Esophagus (tissue), 2 donors: Measurements from ENCODE around the gene KLHL4. TPM values are rescaled to one million over a fixed set of nuclear protein-coding genes. Genes with fewer than 3 reads are reported as not detected.
"Not testable (repeated sequence)": the region's sequence is repeated elsewhere in the genome, so short reads cannot be mapped to it uniquely, and the experiment has no call there.

Source experiments
- H3K27ac ChIP-seq, 2 donors: one replicate each; pipeline ENCODE4 v1.5.1; 2013; ENCODE audit warnings: low read depth in 2 of 2, mild to moderate bottlenecking in 2 of 2, inconsistent platforms in 1 of 2, low read length in 1 of 2, moderate library complexity in 1 of 2
- H3K27me3 ChIP-seq, 2 donors: one replicate each; pipeline ENCODE4 v1.6.1; 2013; ENCODE audit warnings: low read length in 2 of 2, control low read depth in 1 of 2, mild to moderate bottlenecking in 1 of 2; ENCODE audit not compliant: insufficient read depth in 2 of 2, control insufficient read depth in 1 of 2
- H3K36me3 ChIP-seq, 2 donors: one replicate each; pipeline ENCODE4 v1.6.1; 2013; ENCODE audit warnings: low read length in 1 of 2; ENCODE audit not compliant: control insufficient read depth in 2 of 2, insufficient read depth in 2 of 2
- H3K4me1 ChIP-seq, 2 donors: one replicate each; pipeline ENCODE4 v1.6.1; 2013; ENCODE audit warnings: low read length in 1 of 2; ENCODE audit not compliant: control insufficient read depth in 2 of 2, insufficient read depth in 2 of 2
- H3K4me3 ChIP-seq, 2 donors: one replicate each; pipeline ENCODE4 v1.5.1; 2013; ENCODE audit warnings: low read length in 2 of 2, mild to moderate bottlenecking in 2 of 2, low read depth in 1 of 2, moderate library complexity in 1 of 2
- H3K9me3 ChIP-seq, 2 donors: one replicate each; pipeline ENCODE4 v1.6.1; 2013; ENCODE audit warnings: mild to moderate bottlenecking in 2 of 2, low read depth in 1 of 2, low read length in 1 of 2, moderate library complexity in 1 of 2; ENCODE audit not compliant: control insufficient read depth in 2 of 2, insufficient read depth in 1 of 2
- WGBS, 2 donors: extraction: QIAGEN DNeasy Blood & Tissue Kit; methylation state at CpG; one replicate each; pipeline ENCODE4 v1.1.7; 2013; 5-methylcytosine and 5-hydroxymethylcytosine counted together
- polyA plus RNA-seq, 2 donors: library from polyadenylated mRNA; stranded (reverse); fragments of 200-250 nt; gene quantifications; one replicate each; pipeline ENCODE4 v1.2.3, GENCODE V29; 2013
- donor health status: healthy with polysubstance abuse.
- donor health status: Bipolar disorder and iron deficiency.

The KLHL4 gene
- polyA plus RNA-seq, 2 donors: 0.05 to 0.06 TPM

DNA sequence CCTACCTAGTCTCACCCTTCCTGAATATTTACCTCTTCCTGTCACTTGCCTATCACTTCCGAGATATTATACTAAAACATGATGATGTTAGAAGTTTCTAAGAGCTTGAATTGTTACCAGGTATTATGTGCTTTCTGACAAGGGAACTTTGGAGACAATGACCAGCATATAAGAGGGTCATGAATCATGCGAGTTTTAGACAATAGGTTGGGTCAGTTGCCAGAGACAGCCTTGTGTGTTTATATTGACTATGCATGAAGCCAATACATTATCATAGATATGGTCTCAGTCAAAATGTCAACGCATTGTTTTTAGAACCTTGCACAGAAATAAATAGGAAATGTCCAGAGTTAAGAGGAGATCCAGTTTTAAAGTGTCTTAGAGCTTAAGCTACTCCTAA is 116.8 kb downstream of the KLHL4 start:
- no peak overlapping the region for H3K27ac ChIP-seq
- H3K4me1 ChIP-seq: no peaks in the 10 kb centered on the region
- WGBS, 2 donors: 62 to 65% methylated on average over 3 of the region's 3 CpGs
- H3K4me3 ChIP-seq: no peak overlapping the region
- H3K27me3 ChIP-seq: no peaks in the 10 kb centered on the region
- H3K9me3 ChIP-seq: no peaks in the 10 kb centered on the region
- H3K36me3 ChIP-seq: no peaks in the 10 kb centered on the region

- Histone ChIP-seq H3K27ac (no peak overlapping the region), H3K4me1 (no peaks in the 10 kb centered on the region), H3K36me3 (no peaks in the 10 kb centered on the region), H3K9me3 (peaks cover 0 to 4% of the 10 kb centered on the region in 2 donors), H3K27me3 (no peaks in the 10 kb centered on the region), H3K4me3 (no peak overlapping the region)
- WGBS, 2 donors: 62 to 71% methylated on average over 3 of the region's 3 CpGs
Observed at GRCh38 chrX:87636533-87636932, 118.9 kb downstream of the KLHL4 start.

DNA sequence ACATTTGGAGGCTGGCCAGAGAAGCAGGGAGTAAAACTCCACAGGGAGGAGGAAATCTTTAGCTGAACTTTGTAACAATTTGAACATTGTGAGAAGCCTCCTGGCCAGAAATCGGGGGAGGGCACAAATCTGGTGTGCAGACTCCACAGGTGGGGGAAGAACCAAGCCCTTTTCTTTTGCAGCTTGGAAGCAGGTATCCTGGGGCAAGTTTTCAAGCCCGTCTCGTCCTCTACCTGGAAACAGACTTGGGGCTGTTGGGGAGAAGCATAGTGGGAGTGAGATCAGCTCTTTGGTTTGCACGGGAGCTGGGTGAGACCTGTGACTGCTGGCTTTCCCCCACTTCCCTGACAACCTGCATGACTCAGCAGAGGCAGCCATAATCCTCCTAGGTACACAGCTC is 123.8 kb downstream of the KLHL4 start:
- 59 to 81% methylated on average over 4 of the region's 4 CpGs for WGBS, 2 donors
- not testable (repeated sequence) for H3K4me3 ChIP-seq, H3K36me3 ChIP-seq, H3K4me1 ChIP-seq, H3K27ac ChIP-seq, H3K27me3 ChIP-seq, H3K9me3 ChIP-seq

- no peaks in the 10 kb centered on the region for H3K4me1 ChIP-seq
- no peak overlapping the region for H3K4me3 ChIP-seq
Observed at GRCh38 chrX:87661761-87662160, 144.2 kb downstream of the KLHL4 start.

GRCh38 chrX:87663421-87663820 is 145.8 kb downstream of the KLHL4 start:
- Histone ChIP-seq H3K4me1 (no peaks in the 10 kb centered on the region), H3K36me3 (no peaks in the 10 kb centered on the region), H3K4me3 (no peak overlapping the region), H3K27ac (no peak overlapping the region), H3K9me3 (no peaks in the 10 kb centered on the region), H3K27me3 (no peaks in the 10 kb centered on the region)

More at GRCh38 chrX:87661761-87662160, 144.2 kb downstream of the KLHL4 start:
- H3K27me3 ChIP-seq: no peaks in the 10 kb centered on the region
- 69 to 74% methylated on average over 6 of the region's 6 CpGs for WGBS, 2 donors
- H3K9me3 ChIP-seq: no peaks in the 10 kb centered on the region
- no peak overlapping the region for H3K27ac ChIP-seq
- no peaks in the 10 kb centered on the region for H3K36me3 ChIP-seq

DNA sequence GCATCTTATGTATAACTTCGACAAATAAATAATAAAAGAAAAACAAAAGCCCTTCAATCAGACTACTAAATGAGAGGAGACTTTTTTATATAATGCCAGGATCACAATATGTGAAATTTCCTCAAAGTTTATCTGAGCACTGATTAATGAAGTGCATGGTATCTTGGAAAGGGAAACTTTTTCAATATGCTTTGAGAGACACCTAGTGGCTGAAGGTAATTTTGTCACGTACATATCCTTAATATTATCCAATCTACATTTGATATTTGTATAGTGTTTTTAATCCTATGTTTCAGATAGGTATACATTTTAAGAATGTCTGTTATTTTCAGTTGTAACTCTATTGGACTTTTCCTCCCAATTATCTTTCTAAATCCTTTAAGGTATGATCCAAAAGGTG is 146.8 kb downstream of the KLHL4 start:
- Histone ChIP-seq H3K4me3 (no peak overlapping the region), H3K36me3 (no peaks in the 10 kb centered on the region), H3K4me1 (no peaks in the 10 kb centered on the region), H3K27ac (no peak overlapping the region), H3K27me3 (no peaks in the 10 kb centered on the region), H3K9me3 (no peaks in the 10 kb centered on the region)
- WGBS, 2 donors: 10 to 11% methylated on average over 2 of the region's 2 CpGs

- Histone ChIP-seq H3K9me3 (no peaks in the 10 kb centered on the region), H3K4me3 (no peak overlapping the region), H3K27me3 (no peaks in the 10 kb centered on the region), H3K4me1 (no peaks in the 10 kb centered on the region), H3K27ac (no peak overlapping the region), H3K36me3 (no peaks in the 10 kb centered on the region)
- 68 to 69% methylated on average over 1 of the region's 1 CpG for WGBS, 2 donors
Observed at GRCh38 chrX:87679849-87680248, 162.2 kb downstream of the KLHL4 start.

GRCh38 chrX:87687703-87688102 is 170.1 kb downstream of the KLHL4 start:
- Histone ChIP-seq H3K27me3 (no peaks in the 10 kb centered on the region), H3K27ac (no peak overlapping the region), H3K9me3 (no peaks in the 10 kb centered on the region), H3K4me1 (no peaks in the 10 kb centered on the region), H3K36me3 (no peaks in the 10 kb centered on the region), H3K4me3 (no peak overlapping the region)
- WGBS, 2 donors: 76 to 87% methylated on average over 1 of the region's 1 CpG

DNA sequence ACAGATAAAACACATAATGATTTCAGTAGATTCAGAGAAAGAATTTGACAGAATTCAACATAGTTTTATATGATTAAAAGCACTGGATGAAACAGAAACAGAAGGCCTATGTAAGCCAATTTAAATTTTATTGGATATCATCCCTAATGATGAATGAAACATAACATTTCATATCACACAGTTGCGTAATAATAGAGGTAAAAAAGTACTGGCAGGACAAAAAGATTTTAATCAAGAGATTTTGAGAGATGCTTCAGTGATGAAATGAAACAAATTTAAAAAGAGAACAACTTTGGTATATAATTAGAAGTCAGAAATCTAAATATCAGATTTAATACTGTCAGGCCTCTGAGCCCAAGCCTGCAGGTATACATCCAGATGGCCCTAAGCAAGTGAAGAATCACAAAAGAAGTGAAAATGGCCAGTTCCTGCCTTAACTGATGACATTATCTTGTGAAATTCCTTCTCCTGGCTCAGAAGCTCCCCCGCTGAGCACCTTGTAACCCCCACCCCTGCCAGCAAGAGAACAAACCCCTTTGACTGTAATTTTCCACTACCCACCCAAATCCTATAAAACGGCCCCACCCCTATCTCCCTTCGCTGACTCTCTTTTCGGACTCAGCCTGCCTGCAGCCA is 170.6 kb downstream of the KLHL4 start:
- not testable (repeated sequence) for H3K4me3 ChIP-seq, H3K4me1 ChIP-seq, H3K27ac ChIP-seq, H3K36me3 ChIP-seq, H3K27me3 ChIP-seq, H3K9me3 ChIP-seq
- WGBS, 2 donors: 65 to 83% methylated on average over 5 of the region's 5 CpGs

DNA sequence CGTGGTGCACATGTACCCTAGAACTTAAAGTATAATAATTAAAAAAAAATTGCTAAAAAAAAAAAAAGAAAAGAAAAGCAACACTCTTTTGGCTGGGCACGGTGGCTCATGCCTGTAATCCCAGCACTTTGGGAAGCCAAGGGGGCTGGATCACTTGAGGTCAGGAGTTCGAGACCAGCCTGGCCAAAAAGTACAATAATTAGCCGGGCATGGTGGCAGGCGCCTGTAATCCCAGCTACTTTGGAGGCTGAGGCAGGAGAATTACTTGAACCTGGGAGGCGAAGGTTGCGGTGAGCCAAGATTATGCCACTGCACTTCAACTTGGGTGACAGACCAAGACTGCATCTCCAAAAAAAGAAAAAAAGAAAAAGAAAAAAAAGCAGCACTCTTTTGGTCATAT is 171.6 kb downstream of the KLHL4 start:
- not testable (repeated sequence) for H3K27me3 ChIP-seq, H3K36me3 ChIP-seq, H3K27ac ChIP-seq, H3K4me3 ChIP-seq, H3K9me3 ChIP-seq, H3K4me1 ChIP-seq
- 85 to 88% methylated on average over 7 of the region's 7 CpGs for WGBS, 2 donors
